ENCODE results near the gene CEP170B. TPM values are rescaled to one million over a fixed set of nuclear protein-coding genes. Genes with fewer than 3 reads are reported as not detected.
"Not testable (repeated sequence)": the region's sequence is repeated elsewhere in the genome, so short reads cannot be mapped to it uniquely, and the experiment has no call there.

Gene CEP170B
- polyA plus RNA-seq, 4 donors, result 8.9 to 21.6 (median 15.1) TPM

GRCh38 chr14:104940526-104941150 is 75.6 kb downstream of the CEP170B start:
- DNase-seq (ENCODE audit: low read depth in 4 of 4, low spot score in 2 of 4), result no peak

GRCh38 chr14:104941508-104942365 is 76.7 kb downstream of the CEP170B start:
- no peak for DNase-seq (ENCODE audit: low read depth in 4 of 4, low spot score in 2 of 4)

- no peak for DNase-seq (ENCODE audit: low read depth in 4 of 4, low spot score in 2 of 4)
These were observed 77.5 kb downstream of the CEP170B start for GRCh38 chr14:104942586-104942985.

GRCh38 chr14:104943216-104944015 is 78.3 kb downstream of the CEP170B start:
- not testable (repeated sequence) for DNase-seq (ENCODE audit: low read depth in 4 of 4, low spot score in 2 of 4)

- DNase-seq (ENCODE audit: low read depth in 4 of 4, low spot score in 2 of 4), result not testable (repeated sequence)
These were observed 78.9 kb downstream of the CEP170B start for GRCh38 chr14:104944016-104944308.

- not testable (repeated sequence) for DNase-seq (ENCODE audit: low read depth in 4 of 4, low spot score in 2 of 4)
These were observed 79.6 kb downstream of the CEP170B start for GRCh38 chr14:104944436-104945205.

- not testable (repeated sequence) for DNase-seq (ENCODE audit: low read depth in 4 of 4, low spot score in 2 of 4)
These were observed 80.2 kb downstream of the CEP170B start for GRCh38 chr14:104945266-104945665.

Other genes starting within 250 kb of the CEP170B start
- 10 to 100 TPM; 34.1 to 73.9 (median 64.7) TPM for gene INF2, start 175.7 kb upstream of the CEP170B start, polyA plus RNA-seq (ENCODE audit: insufficient read length in 4 of 4)
- gene ADSS1, start 141.0 kb upstream of the CEP170B start, polyA plus RNA-seq (ENCODE audit: insufficient read length in 4 of 4), result 10 to 100 TPM; 12.7 to 19.7 (median 15.9) TPM
- 100 to 1,000 TPM in 1 of 4 donors, 10 to 100 TPM in 3; 52.6 to 110 (median 81.4) TPM for gene SIVA1, start 112.1 kb upstream of the CEP170B start, polyA plus RNA-seq (ENCODE audit: insufficient read length in 4 of 4)
- 100 to 1,000 TPM; 105 to 150 (median 131) TPM for gene AKT1, start 69.5 kb upstream of the CEP170B start, polyA plus RNA-seq (ENCODE audit: insufficient read length in 4 of 4)
- 1 to 10 TPM; 4.1 to 5.9 (median 4.5) TPM for gene ZBTB42, start 64.2 kb upstream of the CEP170B start, polyA plus RNA-seq (ENCODE audit: insufficient read length in 4 of 4)
- 1 to 10 TPM; 3.1 to 8.8 (median 4.3) TPM for gene PLD4, start 59.6 kb downstream of the CEP170B start, polyA plus RNA-seq (ENCODE audit: insufficient read length in 4 of 4)
- gene AHNAK2, start 113.1 kb downstream of the CEP170B start, polyA plus RNA-seq (ENCODE audit: insufficient read length in 4 of 4), result 1 to 10 TPM; 1.4 to 2.0 (median 1.8) TPM
- gene CLBA1, start 120.5 kb downstream of the CEP170B start, polyA plus RNA-seq (ENCODE audit: insufficient read length in 4 of 4), result 10 to 100 TPM; 22.0 to 34.9 (median 25.4) TPM
- 10 to 100 TPM; 19.9 to 27.8 (median 22.7) TPM for gene CDCA4, start 155.8 kb downstream of the CEP170B start, polyA plus RNA-seq (ENCODE audit: insufficient read length in 4 of 4)
- under 1 TPM; 0.31 to 0.86 (median 0.60) TPM for gene GPR132, start 200.2 kb downstream of the CEP170B start, polyA plus RNA-seq (ENCODE audit: insufficient read length in 4 of 4)